Measurements from ENCODE around the gene HRG.

The HRG gene

DNA sequence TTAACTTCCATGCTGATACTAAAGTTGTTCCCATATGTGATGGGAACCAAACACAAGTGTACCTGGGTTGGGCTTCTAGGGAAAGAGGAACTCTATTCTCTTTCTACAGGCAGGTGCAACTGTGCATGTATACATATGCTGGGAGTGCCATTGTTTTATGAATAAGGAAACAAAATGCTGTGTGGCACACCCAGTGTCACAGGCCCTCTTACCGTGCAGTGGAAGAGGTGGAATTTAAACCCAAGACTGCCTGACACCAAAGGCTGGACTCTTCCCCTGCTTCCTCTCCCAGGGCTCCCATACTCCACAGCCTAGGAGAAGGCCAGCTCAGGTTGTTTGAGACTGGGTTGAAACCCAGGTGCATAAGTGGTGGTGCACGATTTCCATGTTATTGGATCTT is 27.6 kb upstream of the HRG start:
- DNase-seq = no peak

DNA sequence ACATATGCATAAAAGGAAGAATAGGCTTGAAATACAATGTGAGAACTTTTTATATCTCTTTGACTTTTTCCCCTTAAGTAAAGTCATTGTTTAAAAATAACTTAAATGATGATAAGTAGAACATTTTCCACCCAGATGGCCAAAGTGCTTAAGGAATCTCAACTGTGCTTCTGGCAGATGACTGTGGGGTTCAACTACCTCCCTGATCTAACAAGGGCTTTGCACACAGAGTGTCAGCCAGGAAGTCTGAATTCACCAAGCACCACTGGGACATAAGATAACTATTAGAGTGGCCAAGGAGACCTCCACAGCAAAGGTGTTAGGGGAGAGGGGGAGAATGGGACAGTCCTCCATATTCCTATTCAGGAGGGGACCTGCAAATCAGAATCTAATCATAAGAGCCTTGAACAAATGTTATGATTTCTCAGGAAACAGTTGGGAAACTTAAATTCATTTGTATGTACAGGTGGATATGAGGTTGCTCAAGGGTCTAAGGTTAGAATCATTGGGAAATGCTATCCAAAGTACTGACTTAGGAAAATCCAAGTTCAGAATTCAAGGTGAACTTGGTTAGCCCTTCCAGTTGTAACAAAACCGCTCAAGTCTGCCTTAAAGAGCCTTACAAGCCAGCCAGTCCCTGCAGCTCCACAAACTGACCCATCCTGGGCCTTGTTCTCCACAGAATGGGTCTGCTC is 25.9 kb upstream of the HRG start, which contains the start of gene FETUB:
Gene FETUB (plus strand): TSS at position 622 of the 695 bp plus-strand sequence. CDS start 62 bp downstream, at position 684.
- no peak for DNase-seq

DNA sequence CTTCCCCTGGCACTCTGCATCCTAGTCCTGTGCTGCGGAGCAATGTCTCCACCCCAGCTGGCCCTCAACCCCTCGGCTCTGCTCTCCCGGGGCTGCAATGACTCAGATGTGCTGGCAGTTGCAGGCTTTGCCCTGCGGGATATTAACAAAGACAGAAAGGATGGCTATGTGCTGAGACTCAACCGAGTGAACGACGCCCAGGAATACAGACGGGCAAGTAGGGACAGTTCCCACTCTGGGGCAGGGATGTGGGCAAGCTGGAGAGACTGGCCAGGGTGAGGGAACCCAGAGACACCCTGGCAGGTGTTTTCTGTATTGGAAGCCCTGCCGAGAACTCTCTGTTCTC is 25.4 kb upstream of the HRG start:
- DNase-seq = peak; percentile 88

DNA sequence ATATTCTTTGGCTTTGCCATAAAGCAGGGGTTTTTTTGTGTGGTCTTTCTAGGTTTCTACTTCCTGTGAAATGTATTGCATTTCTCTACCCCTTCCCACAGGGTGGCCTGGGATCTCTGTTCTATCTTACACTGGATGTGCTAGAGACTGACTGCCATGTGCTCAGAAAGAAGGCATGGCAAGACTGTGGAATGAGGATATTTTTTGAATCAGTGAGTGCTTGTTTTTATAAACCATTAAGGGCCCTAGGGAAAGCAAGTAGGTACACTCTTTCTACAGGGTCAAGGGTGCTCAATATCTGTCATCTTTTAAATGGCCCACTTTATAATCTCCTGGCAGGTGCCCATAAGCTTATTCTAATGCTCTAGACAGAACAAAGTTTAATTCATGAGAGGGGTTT is 24.9 kb upstream of the HRG start:
- DNase-seq = no peak

DNA sequence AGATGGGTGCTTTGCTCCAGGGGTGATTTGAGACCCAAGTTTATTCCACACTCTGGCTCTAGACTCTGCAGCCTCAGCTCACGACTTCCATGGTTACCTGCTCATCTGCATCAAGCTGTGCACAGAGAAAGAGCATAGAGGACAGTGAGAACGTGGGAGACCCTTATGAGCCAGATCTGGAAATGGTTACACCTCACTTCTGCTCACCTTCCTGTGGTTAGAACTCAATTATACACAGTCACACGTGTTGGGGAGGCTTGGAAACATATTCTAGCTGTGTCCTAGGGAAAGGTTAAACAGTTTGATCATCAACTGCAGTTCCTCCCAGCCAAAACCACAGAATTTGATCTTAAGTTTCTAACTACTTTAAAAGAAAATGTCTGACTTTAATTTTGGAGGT is 23.8 kb upstream of the HRG start:
- no peak for DNase-seq

DNA sequence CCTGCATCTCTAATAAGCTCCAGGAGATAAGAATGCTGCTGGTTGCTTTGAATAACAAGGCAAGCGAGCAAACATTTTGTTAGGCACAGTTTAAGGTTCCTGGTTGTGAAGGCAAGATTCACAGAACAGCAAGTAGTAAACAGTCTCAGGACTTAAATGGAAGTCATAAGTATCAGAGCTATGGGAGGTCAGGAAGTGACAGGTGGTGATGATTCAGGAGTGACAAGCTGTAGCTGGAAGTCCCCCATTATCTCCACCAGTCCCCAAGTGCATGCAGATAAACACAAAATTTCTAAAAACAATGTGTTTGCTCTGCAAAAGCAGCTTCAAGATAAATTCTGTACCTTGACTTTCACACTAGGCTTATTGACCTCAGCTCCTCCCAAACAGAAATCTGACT is 22.3 kb upstream of the HRG start:
- no peak for DNase-seq

DNA sequence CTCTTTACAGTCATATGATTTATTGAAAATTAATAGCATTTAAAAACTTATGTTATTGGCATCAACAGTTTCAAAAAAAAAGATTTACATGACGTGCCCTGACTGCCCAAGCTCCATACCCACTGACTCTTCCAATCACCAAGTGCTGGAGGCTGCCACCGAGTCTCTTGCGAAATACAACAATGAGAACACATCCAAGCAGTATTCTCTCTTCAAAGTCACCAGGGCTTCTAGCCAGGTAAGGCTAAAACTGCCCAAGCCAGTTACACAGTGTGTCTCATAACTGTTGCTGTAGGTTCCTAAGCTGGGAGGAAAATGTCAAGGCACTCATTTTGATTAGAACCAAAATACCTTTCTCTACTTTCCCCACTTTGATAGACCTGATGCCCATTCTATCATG is 21.1 kb upstream of the HRG start:
- no peak for DNase-seq

DNA sequence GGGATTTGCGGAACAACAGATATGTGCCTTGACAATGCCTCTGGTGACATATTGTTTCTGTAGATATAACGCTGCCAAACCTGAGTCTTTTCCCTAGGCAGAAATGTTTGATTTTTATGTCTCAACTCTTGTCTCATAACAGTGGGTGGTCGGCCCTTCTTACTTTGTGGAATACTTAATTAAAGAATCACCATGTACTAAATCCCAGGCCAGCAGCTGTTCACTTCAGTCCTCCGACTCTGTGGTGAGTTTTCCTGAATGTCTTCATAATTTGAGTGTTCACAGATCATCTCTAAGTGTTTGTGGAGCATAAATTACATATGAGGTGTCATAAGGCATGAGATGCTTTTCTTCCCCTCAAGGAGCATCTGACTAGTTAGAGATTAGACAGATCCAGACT is 19.7 kb upstream of the HRG start:
- DNase-seq = no peak

DNA sequence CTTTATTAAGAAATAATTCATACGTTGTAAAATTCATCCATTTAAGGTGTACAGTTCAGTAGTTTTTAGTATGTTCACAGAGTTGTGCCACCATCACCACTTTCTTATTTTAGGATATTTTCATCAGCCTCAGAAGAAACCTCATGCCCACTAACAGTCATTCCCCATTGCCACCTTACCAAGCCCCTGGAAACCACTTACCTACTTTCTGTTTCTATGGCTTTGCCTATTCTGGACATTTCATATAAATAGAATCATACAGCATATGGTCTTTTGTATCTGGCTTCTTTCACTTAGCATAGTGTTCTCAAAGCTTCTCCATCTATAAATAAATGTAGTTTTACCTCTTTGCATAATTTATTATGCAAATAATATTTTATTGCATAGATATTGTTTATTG is 19.0 kb upstream of the HRG start:
- no peak for DNase-seq

DNA sequence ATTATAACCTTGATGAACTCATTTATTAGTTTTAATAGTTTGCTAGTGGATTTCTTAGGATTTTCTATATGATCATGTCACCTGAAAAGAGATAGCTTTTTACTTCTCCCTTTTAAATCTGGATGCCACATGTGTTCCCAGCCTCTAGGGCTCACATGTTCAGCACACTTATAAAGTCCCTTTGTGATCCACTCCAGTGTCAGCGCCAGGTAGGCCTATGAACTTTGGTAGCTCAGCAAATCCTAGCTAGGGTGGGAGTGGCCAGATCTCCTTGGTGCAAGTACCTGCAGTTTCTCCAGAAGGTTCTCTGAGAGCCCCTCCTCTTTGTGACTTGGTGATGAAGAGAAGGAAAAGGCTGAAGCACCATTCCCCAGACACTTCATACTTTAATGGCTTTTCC is 17.0 kb upstream of the HRG start:
- DNase-seq = no peak

DNA sequence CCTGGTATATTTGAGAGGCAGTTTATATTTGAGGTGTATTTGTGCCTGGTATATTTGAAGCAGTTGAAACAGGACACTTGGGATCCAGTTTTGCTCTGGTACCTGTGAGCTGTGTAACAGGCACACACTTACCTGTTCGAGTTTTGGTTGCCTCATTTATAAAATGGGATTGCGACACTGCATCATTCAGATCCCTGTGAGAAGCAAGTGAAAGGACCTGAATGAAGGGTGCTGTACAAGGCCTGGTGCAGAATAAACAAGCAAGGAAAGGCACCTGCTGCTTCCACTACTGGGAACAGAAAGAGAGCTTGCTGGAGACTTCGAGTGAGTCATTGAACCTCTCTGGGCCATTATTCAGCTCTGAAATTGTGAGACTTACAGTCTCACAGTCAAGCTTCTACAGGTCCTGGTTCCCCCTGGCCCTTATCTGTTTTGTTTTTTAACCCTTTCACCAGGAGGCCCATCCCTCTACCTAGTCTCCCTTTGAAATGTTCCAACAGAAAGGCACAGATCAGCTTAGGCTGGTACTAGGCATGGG is 14.1 kb upstream of the HRG start:
- DNase-seq = no peak

DNA sequence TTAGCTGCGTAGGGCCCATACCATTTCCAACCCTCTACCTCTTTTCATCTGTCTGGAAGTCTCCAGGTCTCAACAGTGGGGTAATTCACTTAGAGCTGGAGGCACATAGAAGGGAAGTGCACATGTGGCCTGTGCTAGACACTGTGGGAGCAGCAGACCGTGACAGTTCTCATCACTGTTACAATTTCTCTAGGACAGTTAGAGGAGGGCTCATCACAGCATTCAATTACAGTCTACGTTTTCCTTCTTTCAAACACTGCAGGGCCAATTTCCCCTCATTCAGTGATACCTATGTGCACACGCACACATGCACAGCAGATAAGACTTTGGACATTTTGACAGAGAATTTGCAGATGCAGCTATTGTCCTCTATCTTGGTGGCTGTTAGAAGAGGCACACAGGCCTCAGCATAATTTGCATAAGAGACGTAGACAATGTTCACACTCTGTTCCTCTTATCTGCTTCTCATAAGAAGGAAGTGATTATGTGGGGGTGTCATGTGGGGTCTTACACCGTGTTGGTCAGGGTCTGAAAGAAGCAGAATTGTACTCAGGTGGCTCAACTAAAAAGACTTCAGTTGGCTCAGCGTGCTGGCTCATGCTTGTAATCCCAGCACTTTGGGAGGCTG is 12.6 kb upstream of the HRG start:
- DNase-seq = no peak

DNA sequence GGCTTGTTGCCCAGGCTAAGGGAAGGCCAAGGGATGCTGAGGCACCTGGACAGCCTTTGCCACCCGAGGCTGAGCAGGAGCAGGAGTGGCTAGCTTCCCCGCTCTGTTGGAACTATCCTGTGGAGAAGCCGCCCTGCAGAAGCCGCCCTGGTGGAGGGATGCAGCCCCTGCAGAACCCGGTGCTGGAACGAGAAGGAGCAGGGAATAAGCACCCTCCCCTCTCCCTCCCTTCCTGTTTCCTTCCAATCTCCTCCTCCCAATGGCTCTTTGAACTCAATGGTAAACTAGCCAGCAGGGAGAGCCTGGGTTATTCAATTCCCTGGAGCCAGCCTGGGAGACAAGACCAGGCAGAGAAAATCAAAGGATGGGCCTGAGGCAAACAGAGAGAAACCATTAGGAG is 11.8 kb upstream of the HRG start:
- DNase-seq = peak; percentile 84

DNA sequence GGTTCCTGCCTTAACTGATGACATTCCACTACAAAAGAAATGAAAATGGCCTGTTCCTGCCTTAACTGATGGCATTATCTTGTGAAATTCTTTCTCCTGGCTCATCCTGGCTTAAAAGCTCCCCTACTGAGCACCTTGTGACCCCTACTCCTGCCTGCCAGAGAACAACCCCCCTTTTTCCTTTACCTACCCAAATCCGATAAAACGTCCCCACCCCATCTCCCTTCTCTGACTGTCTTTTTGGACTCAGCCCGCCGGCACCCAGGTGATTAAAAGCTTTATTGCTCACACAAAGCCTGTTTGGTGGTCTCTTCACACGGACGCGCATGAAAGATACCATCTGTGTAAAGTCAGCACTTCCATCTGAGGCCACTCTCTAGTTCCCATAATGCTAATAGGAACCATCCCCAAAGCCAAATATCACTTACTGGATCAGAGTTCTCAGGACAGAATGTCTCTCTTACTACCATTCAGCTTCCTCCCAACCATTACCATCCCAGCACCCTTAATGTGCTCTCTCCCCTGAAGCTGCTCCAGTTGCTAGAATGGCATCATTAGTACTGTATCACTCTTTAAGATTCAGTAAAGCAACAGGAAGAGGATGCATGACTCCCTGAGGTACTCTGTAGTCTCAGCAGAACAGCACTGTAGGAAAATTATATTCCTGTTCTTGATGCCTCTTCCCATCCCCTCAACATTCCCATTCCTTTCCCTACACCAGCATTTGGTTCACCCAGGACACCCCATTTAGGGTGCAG is 2.3 kb upstream of the HRG start:
- no peak for DNase-seq

DNA sequence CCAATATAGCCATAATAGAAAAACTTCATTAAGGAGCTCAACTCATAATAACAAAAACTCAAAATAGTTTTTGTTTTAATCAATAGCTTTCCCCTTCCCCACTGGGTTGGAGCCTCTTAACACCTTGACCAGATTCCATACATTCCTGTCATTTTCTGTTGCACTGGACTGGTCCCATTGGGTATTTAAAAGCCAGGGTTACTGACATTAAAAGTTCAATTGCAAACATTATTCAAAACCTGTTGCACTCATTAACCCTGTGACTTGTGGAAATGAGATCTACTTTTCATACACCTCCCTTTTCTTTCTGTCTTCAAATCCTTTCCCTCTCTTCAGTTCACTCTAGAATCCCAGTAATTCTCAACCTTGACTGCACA is 1.7 kb upstream of the HRG start:
- no peak for DNase-seq

DNA sequence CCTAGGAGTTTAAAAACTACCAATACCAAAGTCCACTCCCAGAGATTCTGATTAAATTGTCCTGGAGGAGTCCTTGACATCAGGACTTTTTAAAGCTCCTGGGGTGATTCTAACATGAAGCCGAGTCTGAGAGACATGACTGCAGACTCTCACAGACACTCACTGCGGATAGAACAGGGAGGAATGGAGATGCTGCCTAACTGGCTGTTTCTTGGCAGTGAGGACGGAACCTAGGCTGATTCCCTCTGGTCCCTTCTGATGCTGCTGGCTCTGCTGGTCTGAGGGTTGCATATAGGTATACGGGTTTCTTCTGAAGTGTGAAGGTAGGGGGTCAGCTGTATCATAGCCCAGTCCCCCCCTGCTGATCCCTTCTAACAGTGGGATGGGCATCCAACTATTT is 1.3 kb upstream of the HRG start:
- DNase-seq = no peak

DNA sequence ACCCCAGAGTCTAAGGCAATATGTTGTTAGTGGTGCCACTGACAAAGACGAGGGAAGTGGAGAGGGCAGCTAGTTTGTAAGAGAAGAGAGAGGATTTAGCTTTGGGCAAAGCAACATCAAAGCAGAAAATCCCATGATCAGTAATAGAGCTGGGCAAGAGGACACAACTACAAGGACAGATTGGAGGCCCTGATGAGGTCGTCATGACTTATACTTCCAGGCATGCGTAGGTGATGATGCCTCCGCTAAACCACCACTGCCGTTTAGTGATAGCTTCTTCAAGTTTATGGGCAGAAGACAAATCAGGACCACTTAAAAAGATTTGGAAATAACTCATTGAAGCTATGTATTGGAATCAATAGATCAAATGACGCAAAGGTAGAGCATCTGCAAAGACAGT is 2.6 kb downstream of the HRG start:
- no peak for DNase-seq

DNA sequence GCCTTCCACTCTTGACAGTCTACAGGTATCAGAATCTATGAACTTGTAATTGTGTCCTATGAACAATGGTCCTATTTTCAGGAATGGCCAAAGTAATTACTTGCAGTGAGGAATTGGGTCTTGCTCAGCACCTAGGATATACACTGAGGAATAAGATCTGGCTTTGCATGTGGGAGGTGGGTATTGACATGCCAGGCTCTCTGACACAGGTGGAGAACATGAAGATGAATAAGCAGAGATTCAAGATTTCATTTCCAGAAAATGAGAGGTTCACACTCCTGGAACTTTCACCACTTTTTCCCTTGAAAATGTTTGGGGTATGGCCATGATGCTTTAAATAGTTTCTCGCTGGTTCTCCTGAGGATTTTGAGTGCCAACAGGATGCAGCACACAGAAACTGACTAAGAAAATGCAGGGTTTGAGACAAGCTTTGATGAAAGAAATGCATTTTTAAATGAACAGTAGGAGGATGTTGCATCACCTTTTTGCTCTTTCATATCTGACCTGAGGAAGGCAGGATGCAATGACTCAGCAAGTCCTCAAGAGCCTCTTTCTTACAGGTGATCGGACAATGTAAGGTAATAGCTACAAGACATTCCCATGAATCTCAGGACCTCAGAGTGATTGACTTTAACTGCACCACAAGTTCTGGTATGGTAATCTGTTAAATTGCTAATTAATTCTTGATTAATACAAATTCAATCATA is 3.7 kb downstream of the HRG start:
- no peak for DNase-seq

DNA sequence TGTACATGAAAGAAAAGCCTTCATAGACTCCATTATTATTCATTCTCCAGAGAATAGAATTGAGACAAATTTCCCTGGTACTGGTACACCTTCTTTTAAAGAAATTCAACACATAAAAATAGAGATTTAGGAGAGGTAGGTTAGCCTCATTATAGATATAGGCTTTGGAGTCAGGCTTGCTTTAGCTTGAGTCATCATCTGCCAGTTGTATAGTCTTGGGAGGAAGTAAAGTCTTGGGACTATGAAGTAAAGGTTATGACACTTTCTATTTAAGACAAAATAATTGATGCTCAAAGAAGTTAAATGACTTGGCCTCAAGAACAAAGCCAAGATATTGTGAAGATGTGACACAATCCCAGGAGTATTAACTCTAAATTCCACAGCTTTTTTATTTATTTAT is 4.3 kb downstream of the HRG start:
- no peak for DNase-seq

DNA sequence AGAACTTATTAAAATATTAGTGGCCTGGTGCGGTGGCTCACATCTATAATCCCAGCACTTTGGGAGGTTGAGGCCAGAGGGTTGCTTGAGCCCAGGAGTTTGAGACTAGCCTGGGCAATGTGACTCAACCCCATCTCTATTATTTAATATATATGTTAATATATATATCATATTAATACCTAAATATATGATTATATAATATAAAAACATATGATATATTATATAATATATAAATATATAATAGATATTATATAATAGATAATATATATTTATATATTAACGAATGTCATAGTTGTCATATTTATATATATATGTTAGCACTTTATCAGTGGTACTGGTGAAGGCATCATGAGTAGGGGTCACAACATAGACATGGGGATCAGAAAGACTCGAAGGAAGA is 5.2 kb downstream of the HRG start:
- no peak for DNase-seq

DNA sequence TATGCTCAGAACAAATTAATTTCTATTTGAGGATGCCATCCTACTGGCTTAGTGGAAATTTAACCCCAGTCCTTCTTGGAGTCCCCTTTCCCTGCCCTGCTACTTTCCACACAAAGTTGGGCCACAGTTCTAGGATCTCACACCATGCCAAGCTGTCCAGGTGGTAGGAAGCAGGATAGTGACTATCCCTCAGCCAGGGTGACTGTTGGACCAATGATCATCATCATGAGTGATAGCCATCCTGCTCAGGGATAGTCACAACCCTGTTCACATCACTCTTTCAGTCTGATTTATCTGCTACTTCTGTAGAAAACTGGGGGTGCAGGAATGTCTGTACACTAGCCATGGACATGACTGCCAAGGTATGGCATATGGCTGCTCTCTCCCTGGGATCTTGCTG is 12.8 kb downstream of the HRG start:
- DNase-seq = no peak

DNA sequence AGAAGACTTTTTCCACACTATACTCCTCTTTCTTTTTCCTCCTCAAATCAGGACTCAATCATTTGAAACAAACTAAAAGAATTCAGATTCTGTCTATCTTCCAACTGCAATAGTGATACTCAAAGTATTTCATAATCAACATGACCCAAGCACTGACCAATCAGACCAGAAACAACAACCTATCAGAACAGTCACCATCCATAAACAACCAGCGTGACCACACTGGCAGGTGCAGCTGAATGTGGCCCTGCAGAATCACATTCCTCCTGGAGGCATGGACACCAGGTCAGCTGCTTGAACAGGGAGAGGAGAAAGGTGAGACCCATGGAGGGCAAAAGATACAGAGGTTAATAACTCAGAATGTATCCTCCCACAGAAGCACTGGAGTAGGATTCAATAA is 13.3 kb downstream of the HRG start:
- DNase-seq = no peak

DNA sequence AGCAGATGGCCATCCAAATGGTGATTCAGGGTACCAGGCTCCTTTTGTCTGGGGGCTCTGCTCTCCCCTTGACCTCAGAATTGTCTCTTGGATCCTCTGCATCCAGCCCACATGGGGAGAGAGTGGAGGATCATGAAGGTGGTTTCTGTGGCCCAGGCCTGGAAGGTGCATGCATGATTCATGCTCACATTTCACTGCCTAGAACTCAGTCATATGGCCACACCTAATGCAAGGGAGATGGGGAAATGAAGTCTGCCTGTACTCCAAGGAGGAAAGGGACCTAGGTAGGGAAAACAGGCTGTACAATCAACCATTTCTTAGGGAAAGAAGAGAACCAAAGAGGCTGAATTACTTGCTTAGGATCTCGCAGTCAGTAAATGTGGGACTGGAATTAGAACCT is 15.1 kb downstream of the HRG start:
- no peak for DNase-seq

DNA sequence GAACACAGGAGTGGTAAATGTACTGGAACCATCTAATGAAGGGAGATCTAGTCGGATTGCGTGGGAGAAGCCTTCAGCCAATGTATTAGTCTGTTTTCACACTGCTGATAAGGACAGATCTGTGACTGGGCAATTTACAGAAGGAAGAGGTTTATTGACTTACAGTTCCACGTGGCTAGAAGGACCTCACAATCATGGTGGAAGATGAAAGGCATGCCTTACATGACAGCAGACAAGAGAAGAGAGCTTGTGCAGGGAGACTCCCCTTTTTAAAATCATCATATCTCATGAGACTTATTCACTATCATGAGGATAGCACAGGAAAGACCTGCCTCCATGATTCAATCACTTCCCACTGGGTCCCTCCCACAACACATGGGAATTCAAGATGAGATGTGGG is 17.0 kb downstream of the HRG start:
- DNase-seq = no peak
